Fibroblast of mammary gland (primary cell): ENCODE data around the gene LRFN2.

ENCODE experiments used
- DNase-seq: peaks from one replicate; pipeline ENCODE4 v3.0.0-alpha.2; 2010; ENCODE audit warnings: low read depth
- H3K4me3 ChIP-seq: 2 replicates; pipeline ENCODE4 v1.5.1; 2011; ENCODE audit warnings: low read depth, mild to moderate bottlenecking, low read length, moderate library complexity; ENCODE audit not compliant: control insufficient read depth
- CTCF ChIP-seq: conservative IDR thresholded peaks from 2 replicates; pipeline ENCODE4 v1.5.1; 2011; ENCODE audit warnings: low read depth, low read length, inconsistent platforms; ENCODE audit not compliant: control insufficient read depth, insufficient read depth

Gene LRFN2

GRCh38 chr6:40610229-40610628, 23.1 kb upstream of the LRFN2 start:
- no peak for DNase-seq
- no peak overlapping the region for H3K4me3 ChIP-seq
- TF ChIP-seq CTCF: no peak

GRCh38 chr6:40606981-40607380, 19.8 kb upstream of the LRFN2 start:
- no peak overlapping the region for H3K4me3 ChIP-seq
- DNase-seq: no peak
- TF ChIP-seq CTCF: no peak

GRCh38 chr6:40606526-40606925, 19.4 kb upstream of the LRFN2 start:
- no peak for TF ChIP-seq CTCF
- DNase-seq: no peak
- no peak overlapping the region for H3K4me3 ChIP-seq

GRCh38 chr6:40604082-40604481, 16.9 kb upstream of the LRFN2 start:
- no peak for DNase-seq
- no peak for TF ChIP-seq CTCF
- H3K4me3 ChIP-seq: no peak overlapping the region

GRCh38 chr6:40599555-40599954, 12.4 kb upstream of the LRFN2 start:
- H3K4me3 ChIP-seq: no peak overlapping the region
- no peak for DNase-seq
- no peak for TF ChIP-seq CTCF

DNA sequence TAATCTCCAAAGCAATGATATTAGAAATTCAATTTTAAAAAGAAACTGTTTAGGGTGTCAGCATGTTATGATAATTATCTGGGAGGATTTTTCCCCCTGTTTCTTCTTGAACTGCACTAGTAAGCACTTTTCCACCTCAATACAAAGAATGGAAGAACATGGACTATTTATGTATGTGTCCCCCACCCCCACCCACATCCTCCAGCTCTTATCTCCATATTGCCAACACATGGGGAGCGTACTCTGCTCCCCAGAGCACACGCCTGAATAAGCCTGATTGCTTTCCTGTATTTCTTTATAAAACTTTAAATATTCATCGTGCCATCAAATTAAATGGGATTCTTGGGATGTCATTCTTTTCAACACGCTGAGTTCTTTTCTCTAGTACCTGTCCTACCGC, 11.4 kb upstream of the LRFN2 start:
- TF ChIP-seq CTCF: no peak
- no peak for DNase-seq
- no peak overlapping the region for H3K4me3 ChIP-seq

GRCh38 chr6:40597301-40597700, 10.1 kb upstream of the LRFN2 start:
- H3K4me3 ChIP-seq: no peak overlapping the region
- no peak for DNase-seq

More at GRCh38 chr6:40597301-40597700, 10.1 kb upstream of the LRFN2 start:
- TF ChIP-seq CTCF: no peak
